Measurements from ENCODE around the gene FAM90A26.
"Not testable (repeated sequence)": the region's sequence is repeated elsewhere in the genome, so short reads cannot be mapped to it uniquely, and the experiment has no call there.

- not testable (repeated sequence) for TF ChIP-seq CTCF (conservative IDR thresholded peaks at IDR 0.05); ZFX (IDR thresholded peaks at IDR 0.05)
Observed at GRCh38 chr4:9148611-9149409, 21.4 kb upstream of the FAM90A26 start.
